Karpas-422 (cell line): ENCODE data around the gene KIAA1671. TPM values are rescaled to one million over a fixed set of nuclear protein-coding genes. Genes with fewer than 3 reads are reported as not detected.

Experiments
- DNase-seq: peaks from one replicate; pipeline ENCODE4 v3.0.0-alpha.2; 2015
- H2AFZ ChIP-seq: fragments of 200-600 bp; sonication (generic); 2 replicates; pipeline ENCODE4 v1.6.1; 2014; ENCODE audit warnings: antibody characterized with exemption, low read length, mixed read lengths
- H3K27ac ChIP-seq: fragments of 200-600 bp; sonication (generic); 2 replicates; pipeline ENCODE4 v1.5.1; 2014; ENCODE audit warnings: mild to moderate bottlenecking, low read length, moderate library complexity
- H3K27me3 ChIP-seq: fragments of 200-600 bp; sonication (generic); 2 replicates; pipeline ENCODE4 v1.6.1; 2014; ENCODE audit warnings: low read length, mixed read lengths
- H3K36me3 ChIP-seq: fragments of 200-600 bp; sonication (generic); 2 replicates; pipeline ENCODE4 v1.6.1; 2014; ENCODE audit warnings: low read length, mixed read lengths; ENCODE audit not compliant: insufficient read depth
- H3K4me1 ChIP-seq: fragments of 200-600 bp; sonication (generic); 2 replicates; pipeline ENCODE4 v1.6.1; 2014; ENCODE audit warnings: mild to moderate bottlenecking, low read length, mixed read lengths
- H3K4me2 ChIP-seq: fragments of 200-600 bp; sonication (generic); 2 replicates; pipeline ENCODE4 v1.6.1; 2014; ENCODE audit warnings: low read length, low read depth, mild to moderate bottlenecking; ENCODE audit not compliant: poor library complexity, severe bottlenecking
- H3K4me3 ChIP-seq: fragments of 200-600 bp; sonication (generic); 2 replicates; pipeline ENCODE4 v1.5.1; 2014; ENCODE audit warnings: mild to moderate bottlenecking, antibody characterized with exemption, low read length, mixed read lengths
- H3K79me2 ChIP-seq: fragments of 200-600 bp; sonication (generic); 2 replicates; pipeline ENCODE4 v1.6.1; 2014; ENCODE audit warnings: mild to moderate bottlenecking, low read length, mixed read lengths
- H3K9ac ChIP-seq: fragments of 200-600 bp; sonication (generic); 2 replicates; pipeline ENCODE4 v1.6.0; 2014; ENCODE audit warnings: low read length
- H3K9me2 ChIP-seq: fragments of 200-600 bp; sonication (generic), shearing (Covaris generic); replicated peaks from 2 replicates; pipeline ENCODE4 v1.6.0; 2014; ENCODE audit warnings: mild to moderate bottlenecking, low read length, moderate library complexity; ENCODE audit not compliant: insufficient read depth
- H3K9me3 ChIP-seq: fragments of 300-700, 200-600 bp; sonication (generic); 2 replicates; pipeline ENCODE4 v1.6.1; 2014; ENCODE audit warnings: low read length, mixed read lengths
- H4K20me1 ChIP-seq: fragments of 200-600 bp; sonication (generic); 2 replicates; pipeline ENCODE4 v1.6.1; 2014; ENCODE audit warnings: mild to moderate bottlenecking, antibody characterized with exemption, low read length, low read depth; ENCODE audit not compliant: insufficient read depth
- total RNA-seq: library from RNA; depleted of rRNA; stranded (reverse); fragments of >200 nt; shearing (Covaris generic); gene quantifications from 2 replicates; pipeline ENCODE4 v1.2.3, GENCODE V29; 2014; ENCODE audit warnings: low replicate concordance

The KIAA1671 gene
- total RNA-seq, 1 experiment from 2014 or later = not detected

GRCh38 chr22:25100948-25101347 is 148.4 kb downstream of the KIAA1671 start:
- DNase-seq = no peak
- no peaks in the 10 kb centered on the region for H4K20me1 ChIP-seq
- H3K9ac ChIP-seq = no peak overlapping the region
- H2AFZ ChIP-seq = no peak overlapping the region
- H3K4me3 ChIP-seq = no peak overlapping the region
- H3K36me3 ChIP-seq = no peaks in the 10 kb centered on the region
- no peaks in the 10 kb centered on the region for H3K9me2 ChIP-seq
- H3K9me3 ChIP-seq = no peaks in the 10 kb centered on the region
- no peak overlapping the region for H3K27ac ChIP-seq
- H3K79me2 ChIP-seq = no peaks in the 10 kb centered on the region
- H3K4me2 ChIP-seq = no peak overlapping the region
- no peaks in the 10 kb centered on the region for H3K27me3 ChIP-seq
- H3K4me1 ChIP-seq = no peaks in the 10 kb centered on the region

- Histone ChIP-seq H4K20me1 (no peaks in the 10 kb centered on the region), H3K9ac (no peak overlapping the region), H2AFZ (no peak overlapping the region), H3K27ac (no peak overlapping the region), H3K36me3 (no peaks in the 10 kb centered on the region), H3K4me1 (no peaks in the 10 kb centered on the region), H3K27me3 (no peaks in the 10 kb centered on the region), H3K4me3 (no peak overlapping the region), H3K79me2 (no peaks in the 10 kb centered on the region), H3K4me2 (no peak overlapping the region), H3K9me3 (no peaks in the 10 kb centered on the region), H3K9me2 (no peaks in the 10 kb centered on the region)
- DNase-seq = no peak
Measured at GRCh38 chr22:25101501-25101900, 149.0 kb downstream of the KIAA1671 start.

- no peaks in the 10 kb centered on the region for H3K79me2 ChIP-seq
- H3K9me3 ChIP-seq = no peaks in the 10 kb centered on the region
- no peaks in the 10 kb centered on the region for H4K20me1 ChIP-seq
- no peak for DNase-seq
- no peak overlapping the region for H3K9ac ChIP-seq
- no peak overlapping the region for H3K27ac ChIP-seq
- no peak overlapping the region for H2AFZ ChIP-seq
- no peak overlapping the region for H3K4me2 ChIP-seq
- no peak overlapping the region for H3K4me3 ChIP-seq
- H3K4me1 ChIP-seq = no peaks in the 10 kb centered on the region
- H3K36me3 ChIP-seq = no peaks in the 10 kb centered on the region
- no peaks in the 10 kb centered on the region for H3K27me3 ChIP-seq
- no peaks in the 10 kb centered on the region for H3K9me2 ChIP-seq
Measured at GRCh38 chr22:25101986-25102385, 149.5 kb downstream of the KIAA1671 start.

GRCh38 chr22:25102722-25103121 is 150.2 kb downstream of the KIAA1671 start:
- Histone ChIP-seq H3K4me2 (no peak overlapping the region), H2AFZ (no peak overlapping the region), H3K79me2 (no peaks in the 10 kb centered on the region), H3K9ac (no peak overlapping the region), H3K4me3 (no peak overlapping the region), H3K9me2 (no peaks in the 10 kb centered on the region), H4K20me1 (no peaks in the 10 kb centered on the region), H3K4me1 (no peaks in the 10 kb centered on the region), H3K27me3 (no peaks in the 10 kb centered on the region), H3K9me3 (no peaks in the 10 kb centered on the region), H3K27ac (no peak overlapping the region), H3K36me3 (no peaks in the 10 kb centered on the region)
- DNase-seq = no peak

GRCh38 chr22:25104367-25104766 is 151.9 kb downstream of the KIAA1671 start:
- Histone ChIP-seq H4K20me1 (no peaks in the 10 kb centered on the region), H3K9me3 (no peaks in the 10 kb centered on the region), H3K9ac (no peak overlapping the region), H3K9me2 (no peaks in the 10 kb centered on the region), H3K27ac (no peak overlapping the region), H2AFZ (no peak overlapping the region), H3K4me1 (no peaks in the 10 kb centered on the region), H3K79me2 (no peaks in the 10 kb centered on the region), H3K4me2 (no peak overlapping the region), H3K4me3 (no peak overlapping the region), H3K27me3 (no peaks in the 10 kb centered on the region), H3K36me3 (no peaks in the 10 kb centered on the region)
- DNase-seq = no peak

GRCh38 chr22:25105817-25106650 is 153.5 kb downstream of the KIAA1671 start:
- H3K4me3 ChIP-seq = no peak overlapping the region
- H3K79me2 ChIP-seq = no peaks in the 10 kb centered on the region
- H3K9me3 ChIP-seq = no peaks in the 10 kb centered on the region
- no peaks in the 10 kb centered on the region for H3K9me2 ChIP-seq
- H3K4me1 ChIP-seq = peaks cover 4% of the 10 kb centered on the region
- no peaks in the 10 kb centered on the region for H3K27me3 ChIP-seq
- no peak for DNase-seq
- H4K20me1 ChIP-seq = no peaks in the 10 kb centered on the region
- H2AFZ ChIP-seq = no peak overlapping the region
- no peaks in the 10 kb centered on the region for H3K36me3 ChIP-seq
- H3K9ac ChIP-seq = no peak overlapping the region
- H3K4me2 ChIP-seq = no peak overlapping the region
- no peak overlapping the region for H3K27ac ChIP-seq

GRCh38 chr22:25109878-25110595 is 157.5 kb downstream of the KIAA1671 start:
- H4K20me1 ChIP-seq = no peaks in the 10 kb centered on the region
- no peaks in the 10 kb centered on the region for H3K79me2 ChIP-seq
- no peaks in the 10 kb centered on the region for H3K9me2 ChIP-seq
- DNase-seq = no peak
- H3K27me3 ChIP-seq = no peaks in the 10 kb centered on the region
- H3K36me3 ChIP-seq = no peaks in the 10 kb centered on the region
- H3K27ac ChIP-seq = no peak overlapping the region
- H2AFZ ChIP-seq = no peak overlapping the region
- H3K4me1 ChIP-seq = peaks cover 9% of the 10 kb centered on the region
- no peak overlapping the region for H3K9ac ChIP-seq
- no peaks in the 10 kb centered on the region for H3K9me3 ChIP-seq
- no peak overlapping the region for H3K4me3 ChIP-seq
- no peak overlapping the region for H3K4me2 ChIP-seq

GRCh38 chr22:25110596-25110845 is 158.0 kb downstream of the KIAA1671 start:
- peaks cover 9% of the 10 kb centered on the region for H3K4me1 ChIP-seq
- no peak overlapping the region for H2AFZ ChIP-seq
- H3K27me3 ChIP-seq = no peaks in the 10 kb centered on the region
- H3K27ac ChIP-seq = no peak overlapping the region
- no peaks in the 10 kb centered on the region for H3K36me3 ChIP-seq
- H3K9me3 ChIP-seq = no peaks in the 10 kb centered on the region
- H4K20me1 ChIP-seq = no peaks in the 10 kb centered on the region
- H3K4me3 ChIP-seq = no peak overlapping the region; the same call in 1 of the 2 replicates
- H3K4me2 ChIP-seq = peak overlapping the region; percentile 66
- H3K79me2 ChIP-seq = no peaks in the 10 kb centered on the region
- no peak overlapping the region for H3K9ac ChIP-seq
- H3K9me2 ChIP-seq = no peaks in the 10 kb centered on the region
- DNase-seq = no peak
